Measurements from ENCODE around the gene GARNL3.

DNA sequence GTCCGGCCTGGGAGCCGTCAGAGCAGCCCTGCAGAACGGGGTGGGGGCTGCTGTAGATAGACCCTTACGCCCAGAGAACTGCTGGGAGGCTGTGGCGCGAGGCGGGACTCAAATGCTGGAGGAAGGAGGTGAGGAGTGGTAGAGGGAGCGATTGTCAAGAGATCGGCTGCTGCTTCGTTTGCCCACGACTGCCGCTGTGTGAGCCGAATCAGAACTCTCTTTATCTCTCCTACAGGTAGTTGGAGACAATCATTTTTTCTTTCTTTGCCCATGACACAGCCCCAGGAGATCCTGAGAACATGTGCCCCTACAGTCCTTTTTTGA is 160.1 kb downstream of the GARNL3 start:
- TF ChIP-seq RBAK (tag by site-specific recombination; IDR thresholded peaks at IDR 0.05): no peak
- TF ChIP-seq ZBTB49 (tag by site-specific recombination; IDR thresholded peaks at IDR 0.05; ENCODE audit: low read depth): no peak
- TF ChIP-seq, protein P1, sequence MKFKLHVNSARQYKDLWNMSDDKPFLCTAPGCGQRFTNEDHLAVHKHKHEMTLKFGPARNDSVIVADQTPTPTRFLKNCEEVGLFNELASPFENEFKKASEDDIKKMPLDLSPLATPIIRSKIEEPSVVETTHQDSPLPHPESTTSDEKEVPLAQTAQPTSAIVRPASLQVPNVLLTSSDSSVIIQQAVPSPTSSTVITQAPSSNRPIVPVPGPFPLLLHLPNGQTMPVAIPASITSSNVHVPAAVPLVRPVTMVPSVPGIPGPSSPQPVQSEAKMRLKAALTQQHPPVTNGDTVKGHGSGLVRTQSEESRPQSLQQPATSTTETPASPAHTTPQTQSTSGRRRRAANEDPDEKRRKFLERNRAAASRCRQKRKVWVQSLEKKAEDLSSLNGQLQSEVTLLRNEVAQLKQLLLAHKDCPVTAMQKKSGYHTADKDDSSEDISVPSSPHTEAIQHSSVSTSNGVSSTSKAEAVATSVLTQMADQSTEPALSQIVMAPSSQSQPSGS (tag by site-specific recombination; IDR thresholded peaks at IDR 0.05; ENCODE audit: low read depth): no peak
- 0 out of 2 replicates have a peak, but pooled peaks have one; percentile 11 for TF ChIP-seq KLF16 (tag by site-specific recombination; IDR thresholded peaks at IDR 0.05)
- no peak for TF ChIP-seq ZNF140 (tag by site-specific recombination; IDR thresholded peaks at IDR 0.05)
- TF ChIP-seq, protein P2, sequence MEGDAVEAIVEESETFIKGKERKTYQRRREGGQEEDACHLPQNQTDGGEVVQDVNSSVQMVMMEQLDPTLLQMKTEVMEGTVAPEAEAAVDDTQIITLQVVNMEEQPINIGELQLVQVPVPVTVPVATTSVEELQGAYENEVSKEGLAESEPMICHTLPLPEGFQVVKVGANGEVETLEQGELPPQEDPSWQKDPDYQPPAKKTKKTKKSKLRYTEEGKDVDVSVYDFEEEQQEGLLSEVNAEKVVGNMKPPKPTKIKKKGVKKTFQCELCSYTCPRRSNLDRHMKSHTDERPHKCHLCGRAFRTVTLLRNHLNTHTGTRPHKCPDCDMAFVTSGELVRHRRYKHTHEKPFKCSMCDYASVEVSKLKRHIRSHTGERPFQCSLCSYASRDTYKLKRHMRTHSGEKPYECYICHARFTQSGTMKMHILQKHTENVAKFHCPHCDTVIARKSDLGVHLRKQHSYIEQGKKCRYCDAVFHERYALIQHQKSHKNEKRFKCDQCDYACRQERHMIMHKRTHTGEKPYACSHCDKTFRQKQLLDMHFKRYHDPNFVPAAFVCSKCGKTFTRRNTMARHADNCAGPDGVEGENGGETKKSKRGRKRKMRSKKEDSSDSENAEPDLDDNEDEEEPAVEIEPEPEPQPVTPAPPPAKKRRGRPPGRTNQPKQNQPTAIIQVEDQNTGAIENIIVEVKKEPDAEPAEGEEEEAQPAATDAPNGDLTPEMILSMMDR (tag by site-specific recombination; IDR thresholded peaks at IDR 0.05): 0 out of 2 replicates have a peak, but pooled peaks have one; percentile 10
- no peak for TF ChIP-seq ZNF785 (tag by site-specific recombination; IDR thresholded peaks at IDR 0.05)
- no peak for TF ChIP-seq TRIM28 (IDR thresholded peaks at IDR 0.05; ENCODE audit: borderline replicate concordance, low read length)
- no peak for TF ChIP-seq PBX3 (CRISPR knock-in tag; IDR thresholded peaks at IDR 0.05)
- TF ChIP-seq ZBTB21 (tag by site-specific recombination; IDR thresholded peaks at IDR 0.05): no peak
- TF ChIP-seq, protein P3, sequence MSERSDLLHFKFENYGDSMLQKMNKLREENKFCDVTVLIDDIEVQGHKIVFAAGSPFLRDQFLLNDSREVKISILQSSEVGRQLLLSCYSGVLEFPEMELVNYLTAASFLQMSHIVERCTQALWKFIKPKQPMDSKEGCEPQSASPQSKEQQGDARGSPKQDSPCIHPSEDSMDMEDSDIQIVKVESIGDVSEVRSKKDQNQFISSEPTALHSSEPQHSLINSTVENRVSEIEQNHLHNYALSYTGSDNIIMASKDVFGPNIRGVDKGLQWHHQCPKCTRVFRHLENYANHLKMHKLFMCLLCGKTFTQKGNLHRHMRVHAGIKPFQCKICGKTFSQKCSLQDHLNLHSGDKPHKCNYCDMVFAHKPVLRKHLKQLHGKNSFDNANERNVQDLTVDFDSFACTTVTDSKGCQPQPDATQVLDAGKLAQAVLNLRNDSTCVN (tag by site-specific recombination; optimal IDR thresholded peaks at IDR 0.05): no peak
- no peak for TF ChIP-seq ZNF132 (tag by site-specific recombination; IDR thresholded peaks at IDR 0.05; ENCODE audit: borderline replicate concordance)
- TF ChIP-seq TCF7L2 (IDR thresholded peaks at IDR 0.05; ENCODE audit: borderline replicate concordance, low read depth, low read length): no peak
